Renal cortex interstitium (tissue), 15 donors: Measurements from ENCODE around the gene MRPS33. TPM values are rescaled to one million over a fixed set of nuclear protein-coding genes. Genes with fewer than 3 reads are reported as not detected.
"Not testable (repeated sequence)": the region's sequence is repeated elsewhere in the genome, so short reads cannot be mapped to it uniquely, and the experiment has no call there.

Experiments
- DNase-seq, 11 donors: peaks; one replicate each; pipeline ENCODE4 v3.0.0-alpha.2; 2013; ENCODE audit warnings: low read depth in 9 of 11, low spot score in 4 of 11; ENCODE audit errors: extremely low read depth in 1 of 11
- long read RNA-seq, 16 experiments: transcript quantifications; one replicate each; lab custom pipeline, GENCODE V29; 2026
- polyA plus RNA-seq, 3 donors: library from polyadenylated mRNA; unstranded; fragments of 120-200 nt; gene quantifications; one replicate each; pipeline ENCODE4 v1.2.1, GENCODE V29; 2013; ENCODE audit not compliant: insufficient read length in 3 of 3

MRPS33 gene
- 10 to 100 TPM; 69.3 to 93.7 (median 78.6) TPM for polyA plus RNA-seq
- long read RNA-seq, donor 1, full-length matches to known transcripts, result 27 of 43 reads
- long read RNA-seq, donor 1, partial matches to known transcripts, result 8 of 43 reads
- long read RNA-seq, donor 1, other reads (novel, unspliced or antisense), result 8 of 43 reads
- long read RNA-seq, donor 2, full-length matches to known transcripts, result 24 of 32 reads
- long read RNA-seq, donor 2, partial matches to known transcripts, result 8 of 32 reads
- long read RNA-seq, donor 2, other reads (novel, unspliced or antisense), result 0 of 32 reads
- long read RNA-seq, donor 3, full-length matches to known transcripts, result 52 of 58 reads
- long read RNA-seq, donor 3, partial matches to known transcripts, result 6 of 58 reads
- long read RNA-seq, donor 3, other reads (novel, unspliced or antisense), result 0 of 58 reads
- long read RNA-seq, donor 4, full-length matches to known transcripts, result 25 of 38 reads
- long read RNA-seq, donor 4, partial matches to known transcripts, result 13 of 38 reads
- long read RNA-seq, donor 4, other reads (novel, unspliced or antisense), result 0 of 38 reads
- long read RNA-seq, donor 5, result 0 reads
- long read RNA-seq, donor 6, full-length matches to known transcripts, result 40 of 51 reads
- long read RNA-seq, donor 6, partial matches to known transcripts, result 11 of 51 reads
- long read RNA-seq, donor 6, other reads (novel, unspliced or antisense), result 0 of 51 reads
- long read RNA-seq, donor 7, full-length matches to known transcripts, result 49 of 64 reads
- long read RNA-seq, donor 7, partial matches to known transcripts, result 7 of 64 reads
- long read RNA-seq, donor 7, other reads (novel, unspliced or antisense), result 8 of 64 reads
- long read RNA-seq, donor 8, result 0 reads
- long read RNA-seq, donor 9, full-length matches to known transcripts, result 38 of 54 reads
- long read RNA-seq, donor 9, partial matches to known transcripts, result 11 of 54 reads
- long read RNA-seq, donor 9, other reads (novel, unspliced or antisense), result 5 of 54 reads
- long read RNA-seq, donor 10, full-length matches to known transcripts, result 42 of 54 reads
- long read RNA-seq, donor 10, partial matches to known transcripts, result 7 of 54 reads
- long read RNA-seq, donor 10, other reads (novel, unspliced or antisense), result 5 of 54 reads
- long read RNA-seq, donor 11, full-length matches to known transcripts, result 34 of 34 reads
- long read RNA-seq, donor 11, partial matches to known transcripts, result 0 of 34 reads
- long read RNA-seq, donor 11, other reads (novel, unspliced or antisense), result 0 of 34 reads
- long read RNA-seq, donor 12, full-length matches to known transcripts, result 16 of 16 reads
- long read RNA-seq, donor 12, partial matches to known transcripts, result 0 of 16 reads
- long read RNA-seq, donor 12, other reads (novel, unspliced or antisense), result 0 of 16 reads
- long read RNA-seq, donor 13, result 0 reads
- long read RNA-seq, donor 14, full-length matches to known transcripts, result 33 of 45 reads
- long read RNA-seq, donor 14, partial matches to known transcripts, result 7 of 45 reads
- long read RNA-seq, donor 14, other reads (novel, unspliced or antisense), result 5 of 45 reads
- long read RNA-seq, donor 15, full-length matches to known transcripts, result 23 of 23 reads
- long read RNA-seq, donor 15, partial matches to known transcripts, result 0 of 23 reads
- long read RNA-seq, donor 15, other reads (novel, unspliced or antisense), result 0 of 23 reads
- long read RNA-seq, donor 16, full-length matches to known transcripts, result 80 of 95 reads
- long read RNA-seq, donor 16, partial matches to known transcripts, result 15 of 95 reads
- long read RNA-seq, donor 16, other reads (novel, unspliced or antisense), result 0 of 95 reads

GRCh38 chr7:141014524-141015395, at the start of gene MRPS33:
Gene MRPS33, minus strand, starts transcription at chr7:141014952. Its CDS starts 4,319 bp downstream, at chr7:141010633.
- peak; percentile 90 to 97 (median 95) for DNase-seq

GRCh38 chr7:141057788-141058187, 43.0 kb upstream of the MRPS33 start:
- no peak for DNase-seq

- DNase-seq, result no peak
Observed at GRCh38 chr7:141055146-141055545, 40.4 kb upstream of the MRPS33 start.

GRCh38 chr7:141053626-141054025, 38.9 kb upstream of the MRPS33 start:
- DNase-seq, result no peak

- DNase-seq, result no peak
Observed at GRCh38 chr7:141045842-141046620, 31.3 kb upstream of the MRPS33 start.

GRCh38 chr7:141045126-141045841, 30.5 kb upstream of the MRPS33 start:
- no peak for DNase-seq

GRCh38 chr7:141043616-141044015, 28.9 kb upstream of the MRPS33 start:
- no peak for DNase-seq

- no peak for DNase-seq
Observed at GRCh38 chr7:141042222-141043193, 27.8 kb upstream of the MRPS33 start.

GRCh38 chr7:141039376-141039775, 24.6 kb upstream of the MRPS33 start:
- no peak for DNase-seq

GRCh38 chr7:141038100-141038499, 23.3 kb upstream of the MRPS33 start:
- not testable (repeated sequence) for DNase-seq

- DNase-seq, result not testable (repeated sequence)
Observed at GRCh38 chr7:141032539-141033323, 18.0 kb upstream of the MRPS33 start.

GRCh38 chr7:141028767-141029166, 14.0 kb upstream of the MRPS33 start:
- DNase-seq, result no peak

GRCh38 chr7:141027043-141027442, 12.3 kb upstream of the MRPS33 start:
- no peak for DNase-seq

GRCh38 chr7:141024668-141025067, 9.9 kb upstream of the MRPS33 start:
- no peak for DNase-seq
